Neuronal stem cell (in vitro differentiated cells): Measurements from ENCODE around the gene ZBTB44.
"Not testable (repeated sequence)": the region's sequence is repeated elsewhere in the genome, so short reads cannot be mapped to it uniquely, and the experiment has no call there.

ENCODE experiments used
- DNase-seq: peaks from one replicate; pipeline ENCODE4 v3.0.0-alpha.2; 2013; ENCODE audit warnings: low spot score
- H2AFZ ChIP-seq: one replicate; pipeline ENCODE4 v1.6.1; 2013; ENCODE audit warnings: mild to moderate bottlenecking, low read length, inconsistent platforms
- H2AK5ac ChIP-seq: 2 replicates; pipeline ENCODE4 v1.6.1; 2013; ENCODE audit warnings: low read depth, mild to moderate bottlenecking, inconsistent platforms, low read length, moderate library complexity, mixed read lengths
- H2BK120ac ChIP-seq: 2 replicates; pipeline ENCODE4 v1.6.1; 2013; ENCODE audit warnings: low read depth, mild to moderate bottlenecking, inconsistent platforms, low read length, moderate library complexity, mixed read lengths
- H2BK12ac ChIP-seq: one replicate; pipeline ENCODE4 v1.6.1; 2013; ENCODE audit warnings: low read length, inconsistent platforms
- H2BK15ac ChIP-seq: 2 replicates; pipeline ENCODE4 v1.6.1; 2013; ENCODE audit warnings: mild to moderate bottlenecking, low read length, inconsistent platforms, mixed read lengths
- H2BK5ac ChIP-seq: one replicate; pipeline ENCODE4 v1.6.1; 2013; ENCODE audit warnings: inconsistent platforms, mild to moderate bottlenecking, low read length, moderate library complexity
- H3K14ac ChIP-seq: one replicate; pipeline ENCODE4 v1.6.1; 2013; ENCODE audit warnings: low read length, inconsistent platforms
- H3K18ac ChIP-seq: 2 replicates; pipeline ENCODE4 v1.6.1; 2013; ENCODE audit warnings: low read length, inconsistent platforms
- H3K23ac ChIP-seq: 2 replicates; pipeline ENCODE4 v1.6.1; 2013; ENCODE audit warnings: low read depth, mild to moderate bottlenecking, mixed read lengths, low read length, inconsistent platforms; ENCODE audit not compliant: poor library complexity
- H3K27ac ChIP-seq: replicated peaks from 3 replicates; pipeline ENCODE4 v1.5.1; 2013; ENCODE audit warnings: low read length, inconsistent platforms
- H3K27me3 ChIP-seq, 3 experiments: 2 replicates each; pipeline ENCODE4 v1.6.1; 2013; ENCODE audit warnings: low read length in 3 of 3, mild to moderate bottlenecking in 2 of 3, inconsistent platforms in 1 of 3, low read depth in 1 of 3, mixed read lengths in 1 of 3, moderate library complexity in 1 of 3; ENCODE audit not compliant: control insufficient read depth in 3 of 3, insufficient read depth in 3 of 3
- H3K36me3 ChIP-seq, 2 donors: replicated peaks in 1 of 2; 2 replicates each; pipeline ENCODE4 v1.6.1; 2013; ENCODE audit warnings: low read length in 2 of 2; ENCODE audit not compliant: control insufficient read depth in 2 of 2, insufficient read depth in 2 of 2
- H3K4ac ChIP-seq: 2 replicates; pipeline ENCODE4 v1.6.1; 2013; ENCODE audit warnings: inconsistent platforms, mild to moderate bottlenecking, low read length, moderate library complexity
- H3K4me1 ChIP-seq, 2 donors: 1 replicate in 1 of 2; 2 replicates in 1 of 2; pipeline ENCODE4 v1.6.1; 2013; ENCODE audit warnings: low read length in 2 of 2, low read depth in 1 of 2; ENCODE audit not compliant: control insufficient read depth in 2 of 2, insufficient read depth in 1 of 2
- H3K4me2 ChIP-seq: one replicate; pipeline ENCODE4 v1.6.1; 2013; ENCODE audit warnings: mild to moderate bottlenecking, low read length, inconsistent platforms; ENCODE audit not compliant: insufficient read depth, poor library complexity, severe bottlenecking
- H3K4me3 ChIP-seq, 2 donors: 2 replicates each; pipeline ENCODE4 v1.5.1; 2013; ENCODE audit warnings: low read length in 2 of 2, mild to moderate bottlenecking in 2 of 2, inconsistent platforms in 1 of 2, moderate library complexity in 1 of 2
- H3K79me1 ChIP-seq: one replicate; pipeline ENCODE4 v1.6.1; 2013; ENCODE audit warnings: low read depth, mild to moderate bottlenecking, inconsistent platforms, low read length, moderate library complexity
- H3K9ac ChIP-seq: one replicate; pipeline ENCODE4 v1.6.1; 2013; ENCODE audit warnings: mild to moderate bottlenecking, low read depth, low read length, inconsistent platforms; ENCODE audit not compliant: poor library complexity
- H3K9me3 ChIP-seq, 2 donors: replicated peaks in 1 of 2; 2 replicates each; pipeline versions ENCODE3 to v1.6.1; 2013; ENCODE audit warnings: low read length in 2 of 2, mild to moderate bottlenecking in 2 of 2, inconsistent platforms in 1 of 2, low read depth in 1 of 2, mixed read lengths in 1 of 2, moderate library complexity in 1 of 2; ENCODE audit not compliant: control insufficient read depth in 2 of 2, insufficient read depth in 1 of 2
- H4K8ac ChIP-seq: one replicate; pipeline ENCODE4 v1.6.1; 2013; ENCODE audit warnings: low read depth, mild to moderate bottlenecking, inconsistent platforms, low read length, moderate library complexity
- H4K91ac ChIP-seq: one replicate; pipeline ENCODE4 v1.6.1; 2013; ENCODE audit warnings: low read length, low read depth, mild to moderate bottlenecking, inconsistent platforms; ENCODE audit not compliant: poor library complexity
- WGBS, 2 donors: extraction: QIAGEN DNeasy Blood & Tissue Kit; methylation state at CpG; one replicate each; pipeline ENCODE4 v1.1.7; 2013; ENCODE audit warnings: missing lambda C conversion rate in 2 of 2, mixed read lengths in 1 of 2; ENCODE audit not compliant: insufficient read length in 2 of 2, insufficient replicate concordance in 1 of 2; ENCODE audit errors: extremely low coverage in 2 of 2; 5-methylcytosine and 5-hydroxymethylcytosine counted together

ZBTB44 gene

DNA sequence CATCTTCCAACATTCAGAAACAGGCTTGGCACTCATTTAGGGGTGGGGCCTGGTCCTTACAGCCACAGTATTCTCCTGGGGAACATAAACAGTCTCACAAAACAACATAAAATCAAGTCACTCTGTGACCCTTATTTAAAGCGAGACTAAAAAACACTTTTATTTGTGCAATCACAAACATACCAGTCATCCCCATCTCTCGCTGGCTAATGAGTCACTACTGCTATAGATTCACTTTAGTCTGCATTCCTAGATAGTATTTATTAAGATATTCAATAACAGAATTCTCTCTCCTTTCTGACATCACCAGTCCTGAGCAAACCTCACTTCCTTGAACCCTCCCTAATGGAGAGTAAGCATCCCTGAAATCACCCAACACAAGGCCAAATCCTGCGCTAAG, 68.0 kb downstream of the ZBTB44 start:
- H3K4ac ChIP-seq = no peak overlapping the region
- no peak overlapping the region for H2BK5ac ChIP-seq
- H2BK120ac ChIP-seq = no peak overlapping the region
- no peak overlapping the region for H2BK12ac ChIP-seq
- H3K4me3 ChIP-seq = no peak overlapping the region
- no peak overlapping the region for H4K8ac ChIP-seq
- no peak overlapping the region for H3K9ac ChIP-seq
- no peaks in the 10 kb centered on the region for H3K9me3 ChIP-seq
- no peaks in the 10 kb centered on the region for H3K36me3 ChIP-seq
- no peak overlapping the region for H3K18ac ChIP-seq
- H3K23ac ChIP-seq = no peak overlapping the region
- H4K91ac ChIP-seq = no peak overlapping the region
- no peak overlapping the region for H3K27ac ChIP-seq
- no peaks in the 10 kb centered on the region for H3K4me1 ChIP-seq
- H2AFZ ChIP-seq = no peak overlapping the region
- no CpG with 5 or more reads among the region's 3 CpGs for WGBS, 2 donors
- no peaks in the 10 kb centered on the region for H3K27me3 ChIP-seq
- no peak overlapping the region for H2AK5ac ChIP-seq
- H3K79me1 ChIP-seq = no peaks in the 10 kb centered on the region
- H3K4me2 ChIP-seq = no peak overlapping the region
- no peak overlapping the region for H2BK15ac ChIP-seq
- no peak overlapping the region for H3K14ac ChIP-seq
- no peak for DNase-seq

- Histone ChIP-seq H2AFZ (no peak overlapping the region), H4K91ac (no peak overlapping the region), H2BK5ac (no peak overlapping the region), H3K27me3 (no peaks in the 10 kb centered on the region), H3K9me3 (no peaks in the 10 kb centered on the region), H2BK12ac (no peak overlapping the region), H3K18ac (no peak overlapping the region), H3K4ac (no peak overlapping the region), H3K23ac (no peak overlapping the region), H3K36me3 (no peaks in the 10 kb centered on the region), H4K8ac (no peak overlapping the region), H2BK15ac (no peak overlapping the region), H3K4me2 (no peak overlapping the region), H3K79me1 (no peaks in the 10 kb centered on the region), H3K4me3 (no peak overlapping the region), H3K9ac (no peak overlapping the region), H2AK5ac (no peak overlapping the region), H3K27ac (no peak overlapping the region), H3K4me1 (no peaks in the 10 kb centered on the region), H2BK120ac (no peak overlapping the region), H3K14ac (no peak overlapping the region)
- DNase-seq = no peak
- no CpG with 5 or more reads among the region's 1 CpG for WGBS, 2 donors
Observed at GRCh38 chr11:130246270-130246669, 68.4 kb downstream of the ZBTB44 start.

DNA sequence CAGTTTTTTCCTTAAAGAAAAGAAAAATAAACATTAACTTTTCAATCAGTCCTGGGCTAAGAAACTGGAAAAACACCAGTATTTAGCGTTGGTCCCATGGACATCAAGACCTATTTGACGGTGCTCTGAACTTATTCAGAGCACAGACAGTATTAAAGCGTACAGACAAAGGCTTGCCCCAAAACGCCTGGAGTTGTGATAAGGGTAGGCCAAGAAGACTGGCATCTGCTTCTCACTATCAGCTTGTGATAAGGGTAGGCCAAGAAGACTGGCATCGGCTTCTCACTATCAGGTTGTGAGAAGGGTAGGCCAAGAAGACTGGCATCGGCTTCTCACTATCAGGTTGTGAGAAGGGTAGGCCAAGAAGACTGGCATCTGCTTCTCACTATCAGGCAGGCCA, 69.3 kb downstream of the ZBTB44 start:
- not testable (repeated sequence) for DNase-seq

GRCh38 chr11:130244848-130245247, 69.9 kb downstream of the ZBTB44 start:
- no CpG with 5 or more reads among the region's 3 CpGs for WGBS, 2 donors
- H3K23ac ChIP-seq = no peak overlapping the region
- no peaks in the 10 kb centered on the region for H3K9me3 ChIP-seq

More for the DNA sequence above, 69.3 kb downstream of the ZBTB44 start:
- not testable (repeated sequence) for H2BK12ac ChIP-seq, H3K18ac ChIP-seq, H3K9ac ChIP-seq, H3K9me3 ChIP-seq, H3K36me3 ChIP-seq, H3K23ac ChIP-seq, H3K14ac ChIP-seq, H2BK120ac ChIP-seq, H3K4me3 ChIP-seq, H2BK5ac ChIP-seq, H2AFZ ChIP-seq, H3K79me1 ChIP-seq, H4K91ac ChIP-seq, H4K8ac ChIP-seq, H2AK5ac ChIP-seq, H3K27ac ChIP-seq, H3K4me1 ChIP-seq, H3K4me2 ChIP-seq, H2BK15ac ChIP-seq, H3K27me3 ChIP-seq, H3K4ac ChIP-seq
- no CpG with 5 or more reads among the region's 6 CpGs for WGBS, 2 donors

More at GRCh38 chr11:130244848-130245247, 69.9 kb downstream of the ZBTB44 start:
- Histone ChIP-seq H2BK15ac (no peak overlapping the region), H3K79me1 (no peaks in the 10 kb centered on the region), H3K4me1 (no peaks in the 10 kb centered on the region), H3K9ac (no peak overlapping the region), H3K36me3 (no peaks in the 10 kb centered on the region), H4K91ac (no peak overlapping the region), H2BK5ac (no peak overlapping the region), H3K4me2 (no peak overlapping the region), H3K27ac (no peak overlapping the region), H2BK12ac (no peak overlapping the region), H3K14ac (no peak overlapping the region), H4K8ac (no peak overlapping the region), H3K4ac (no peak overlapping the region), H3K18ac (no peak overlapping the region), H2BK120ac (no peak overlapping the region), H2AFZ (no peak overlapping the region), H3K4me3 (no peak overlapping the region), H3K27me3 (no peaks in the 10 kb centered on the region), H2AK5ac (no peak overlapping the region)
- DNase-seq = no peak
